ENCODE results near the gene RGS8.

RGS8 gene

GRCh38 chr1:182714546-182714945 is 30.2 kb upstream of the RGS8 start:
- TF ChIP-seq CTCF (IDR thresholded peaks at IDR 0.05; ENCODE audit: low read depth, low read length) = no peak
- no peak for DNase-seq (ENCODE audit: low read depth, low spot score)
- in situ Hi-C loops (cut with HindIII; ENCODE audit: low sequenced_read_pairs) = no loop called here
- H3K4me3 ChIP-seq (ENCODE audit: low read depth, low read length) = no peak overlapping the region

- DNase-seq (ENCODE audit: low read depth, low spot score) = no peak
- no peak for TF ChIP-seq CTCF (IDR thresholded peaks at IDR 0.05; ENCODE audit: low read depth, low read length)
- H3K4me3 ChIP-seq (ENCODE audit: low read depth, low read length) = no peak overlapping the region
- in situ Hi-C loops (cut with HindIII; ENCODE audit: low sequenced_read_pairs) = no loop called here
Observed at GRCh38 chr1:182713939-182714338, 29.6 kb upstream of the RGS8 start.

- no peak overlapping the region for H3K4me3 ChIP-seq (ENCODE audit: low read depth, low read length)
- DNase-seq (ENCODE audit: low read depth, low spot score) = no peak
- in situ Hi-C loops (cut with HindIII; ENCODE audit: low sequenced_read_pairs) = no loop called here
- TF ChIP-seq CTCF (IDR thresholded peaks at IDR 0.05; ENCODE audit: low read depth, low read length) = no peak
Observed at GRCh38 chr1:182713492-182713891, 29.1 kb upstream of the RGS8 start.

- no peak overlapping the region for H3K4me3 ChIP-seq (ENCODE audit: low read depth, low read length)
- TF ChIP-seq CTCF (IDR thresholded peaks at IDR 0.05; ENCODE audit: low read depth, low read length) = no peak
- in situ Hi-C loops (cut with HindIII; ENCODE audit: low sequenced_read_pairs) = no loop called here
- DNase-seq (ENCODE audit: low read depth, low spot score) = no peak
Observed at GRCh38 chr1:182709855-182710254, 25.5 kb upstream of the RGS8 start.

GRCh38 chr1:182709225-182709764 is 24.9 kb upstream of the RGS8 start:
- in situ Hi-C loops (cut with HindIII; ENCODE audit: low sequenced_read_pairs) = no loop called here
- H3K4me3 ChIP-seq (ENCODE audit: low read depth, low read length) = no peak overlapping the region
- no peak for DNase-seq (ENCODE audit: low read depth, low spot score)
- no peak for TF ChIP-seq CTCF (IDR thresholded peaks at IDR 0.05; ENCODE audit: low read depth, low read length)

GRCh38 chr1:182707122-182707521 is 22.7 kb upstream of the RGS8 start:
- peak; percentile 45 for DNase-seq (ENCODE audit: low read depth, low spot score)
- no peak overlapping the region for H3K4me3 ChIP-seq (ENCODE audit: low read depth, low read length)
- in situ Hi-C loops (cut with HindIII; ENCODE audit: low sequenced_read_pairs) = no loop called here
- TF ChIP-seq CTCF (IDR thresholded peaks at IDR 0.05; ENCODE audit: low read depth, low read length) = no peak

GRCh38 chr1:182704677-182705076 is 20.3 kb upstream of the RGS8 start:
- no peak overlapping the region for H3K4me3 ChIP-seq (ENCODE audit: low read depth, low read length)
- TF ChIP-seq CTCF (IDR thresholded peaks at IDR 0.05; ENCODE audit: low read depth, low read length) = no peak
- in situ Hi-C loops (cut with HindIII; ENCODE audit: low sequenced_read_pairs) = no loop called here
- DNase-seq (ENCODE audit: low read depth, low spot score) = no peak

All from astrocyte of the spinal cord (primary cell).